Measurements from ENCODE around the gene CACNA1I.
A peak's percentile ranks its signal among the peaks of the same experiment; 100 is the strongest.
"Not testable (repeated sequence)": the region's sequence is repeated elsewhere in the genome, so short reads cannot be mapped to it uniquely, and the experiment has no call there.

Gene CACNA1I

DNA sequence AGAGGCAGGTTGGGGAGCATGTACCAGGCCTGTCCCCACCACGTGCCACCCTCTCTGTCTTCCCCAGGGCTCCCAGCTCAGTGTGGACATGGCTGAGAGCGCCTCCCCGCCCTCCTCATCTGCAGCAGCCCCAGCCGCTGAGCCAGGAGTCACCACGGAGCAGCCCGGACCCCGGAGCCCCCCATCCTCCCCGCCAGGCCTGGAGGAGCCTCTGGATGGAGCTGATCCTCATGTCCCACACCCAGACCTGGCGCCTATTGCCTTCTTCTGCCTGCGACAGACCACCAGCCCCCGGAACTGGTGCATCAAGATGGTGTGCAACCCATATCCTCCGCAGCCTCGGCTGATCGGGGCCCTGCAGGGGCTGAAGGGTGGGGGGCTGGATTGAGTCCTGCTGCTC is at the start of gene CACNA1I:
TSS of gene CACNA1I (plus strand) at position 89 of the 400 bp plus-strand sequence. CDS start at position 89, 0 bp downstream.
- DNase-seq = no peak

DNA sequence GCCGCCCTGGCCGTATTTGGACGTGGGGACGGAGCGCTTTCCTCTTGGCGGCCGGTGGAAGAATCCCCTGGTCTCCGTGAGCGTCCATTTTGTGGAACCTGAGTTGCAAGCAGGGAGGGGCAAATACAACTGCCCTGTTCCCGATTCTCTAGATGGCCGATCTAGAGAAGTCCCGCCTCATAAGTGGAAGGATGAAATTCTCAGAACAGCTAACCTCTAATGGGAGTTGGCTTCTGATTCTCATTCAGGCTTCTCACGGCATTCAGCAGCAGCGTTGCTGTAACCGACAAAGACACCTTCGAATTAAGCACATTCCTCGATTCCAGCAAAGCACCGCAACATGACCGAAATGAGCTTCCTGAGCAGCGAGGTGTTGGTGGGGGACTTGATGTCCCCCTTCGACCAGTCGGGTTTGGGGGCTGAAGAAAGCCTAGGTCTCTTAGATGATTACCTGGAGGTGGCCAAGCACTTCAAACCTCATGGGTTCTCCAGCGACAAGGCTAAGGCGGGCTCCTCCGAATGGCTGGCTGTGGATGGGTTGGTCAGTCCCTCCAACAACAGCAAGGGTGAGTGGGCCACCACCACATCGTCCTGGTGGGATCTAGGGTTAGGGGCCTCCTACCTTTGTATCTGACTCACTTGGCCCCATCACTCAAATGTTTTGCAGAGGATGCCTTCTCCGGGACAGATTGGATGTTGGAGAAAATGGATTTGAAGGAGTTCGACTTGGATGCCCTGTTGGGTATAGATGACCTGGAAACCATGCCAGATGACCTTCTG is 49.3 kb upstream of the CACNA1I start:
- DNase-seq = not testable (repeated sequence)

DNA sequence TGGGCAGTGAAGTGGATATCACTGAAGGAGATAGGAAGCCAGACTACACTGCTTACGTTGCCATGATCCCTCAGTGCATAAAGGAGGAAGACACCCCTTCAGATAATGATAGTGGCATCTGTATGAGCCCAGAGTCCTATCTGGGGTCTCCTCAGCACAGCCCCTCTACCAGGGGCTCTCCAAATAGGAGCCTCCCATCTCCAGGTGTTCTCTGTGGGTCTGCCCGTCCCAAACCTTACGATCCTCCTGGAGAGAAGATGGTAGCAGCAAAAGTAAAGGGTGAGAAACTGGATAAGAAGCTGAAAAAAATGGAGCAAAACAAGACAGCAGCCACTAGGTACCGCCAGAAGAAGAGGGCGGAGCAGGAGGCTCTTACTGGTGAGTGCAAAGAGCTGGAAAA is 48.5 kb upstream of the CACNA1I start:
- DNase-seq = not testable (repeated sequence)

DNA sequence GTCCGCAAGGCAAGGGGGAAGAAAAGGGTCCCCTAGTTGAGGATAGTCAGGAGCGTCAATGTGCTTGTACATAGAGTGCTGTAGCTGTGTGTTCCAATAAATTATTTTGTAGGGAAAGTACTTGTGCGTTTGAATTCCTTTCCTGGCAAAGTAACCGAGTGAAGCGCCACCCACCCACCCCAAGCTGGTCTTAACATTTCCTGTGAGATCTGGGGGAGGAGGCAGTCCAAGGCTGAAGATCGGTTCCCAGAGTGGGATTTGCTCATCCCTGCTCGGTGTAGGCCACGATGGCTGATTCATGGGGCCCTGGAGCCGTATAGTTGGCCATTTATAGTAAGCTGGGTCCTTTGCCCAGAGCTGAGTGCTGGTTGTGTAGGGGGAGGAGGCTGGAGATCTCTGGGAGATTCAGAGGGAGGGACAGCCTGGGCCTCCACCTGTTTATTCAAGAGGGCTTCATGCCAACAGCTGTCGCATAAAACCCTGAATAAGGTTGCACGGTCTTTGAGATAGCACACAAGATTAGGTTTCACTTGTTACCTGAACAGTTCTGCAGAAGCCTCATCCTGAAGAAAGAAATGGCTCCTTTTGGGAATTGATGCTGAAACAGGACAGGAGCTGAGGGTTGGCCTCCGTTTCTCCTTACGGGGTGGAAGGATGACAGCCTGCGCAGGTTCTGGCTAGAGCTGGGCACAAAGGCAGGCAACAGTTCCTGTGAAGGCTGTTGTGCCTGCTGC is 47.8 kb upstream of the CACNA1I start:
- DNase-seq = no peak

DNA sequence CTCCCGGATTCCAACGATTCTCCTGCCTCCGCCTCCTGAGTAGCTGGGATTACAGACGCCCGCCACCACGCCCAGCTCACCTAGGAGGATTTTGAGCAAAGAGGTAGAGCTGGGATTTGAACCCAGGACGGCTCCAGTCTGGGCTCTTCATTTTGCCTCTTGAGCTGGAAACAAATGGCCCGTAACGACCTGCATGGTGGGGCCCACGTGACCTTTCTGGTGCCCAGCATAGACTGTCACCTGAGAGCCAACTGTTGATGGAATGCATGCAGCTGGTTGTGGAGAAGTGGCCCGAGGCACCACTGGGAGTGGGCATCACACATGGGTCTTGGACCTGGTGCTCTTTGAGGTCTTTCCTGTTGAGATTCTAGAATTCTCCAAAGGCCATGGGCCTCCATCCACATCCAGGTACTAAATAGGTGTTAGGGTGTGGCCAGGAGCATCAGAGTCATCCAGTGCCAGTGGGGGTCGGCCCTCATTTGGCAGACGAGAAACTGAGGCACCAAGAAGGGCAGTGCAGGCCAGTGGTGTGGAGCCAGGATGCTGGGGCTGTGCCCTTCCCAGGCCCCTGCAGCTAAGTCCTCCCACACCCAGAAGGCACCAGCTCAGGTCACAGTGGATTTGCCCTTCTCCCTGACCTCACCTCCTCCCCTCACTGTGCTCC is 46.3 kb upstream of the CACNA1I start:
- no peak for DNase-seq

DNA sequence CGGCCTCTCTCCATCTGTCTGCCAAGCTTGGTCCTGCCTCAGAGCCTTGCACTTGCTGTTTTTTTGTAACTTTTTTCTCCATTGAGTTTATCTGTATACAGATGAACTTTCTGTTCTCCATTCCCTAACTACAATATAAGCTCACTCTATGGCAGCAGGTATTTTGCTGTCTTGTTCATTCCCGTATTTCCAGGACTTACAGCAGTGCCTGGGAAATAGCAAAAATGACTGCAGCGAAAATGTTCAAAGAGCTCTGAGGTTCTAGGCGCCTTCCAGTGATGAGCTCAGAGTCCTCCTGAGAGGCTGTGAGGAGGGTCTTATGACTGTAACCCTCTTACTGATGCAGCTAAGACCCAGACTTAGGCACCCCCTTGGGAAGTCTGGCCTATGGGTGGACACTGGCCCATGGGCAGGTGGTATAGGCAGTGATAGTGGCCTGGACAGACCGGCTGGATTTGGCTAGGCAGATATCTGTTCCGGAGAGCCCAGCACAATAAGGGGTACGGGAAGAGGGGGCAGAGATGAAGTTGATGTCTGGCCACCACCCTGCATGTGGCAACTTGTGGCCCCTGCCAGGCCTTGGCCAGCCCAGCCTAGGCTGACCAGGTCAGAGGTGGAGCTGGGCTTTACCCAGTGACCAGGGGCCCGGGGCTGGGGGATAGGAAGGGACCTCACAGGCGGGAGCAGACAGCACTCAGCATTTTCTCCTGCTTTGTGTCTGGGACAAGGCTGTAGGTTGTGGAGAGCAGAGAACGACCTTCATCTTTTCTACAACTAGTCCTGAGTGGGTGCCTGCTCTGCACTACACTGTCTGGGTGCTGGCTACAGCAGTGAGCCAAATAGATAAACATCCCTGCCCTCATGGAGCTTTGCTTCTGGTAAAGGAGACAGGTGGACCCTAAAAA is 45.5 kb upstream of the CACNA1I start:
- DNase-seq = no peak

DNA sequence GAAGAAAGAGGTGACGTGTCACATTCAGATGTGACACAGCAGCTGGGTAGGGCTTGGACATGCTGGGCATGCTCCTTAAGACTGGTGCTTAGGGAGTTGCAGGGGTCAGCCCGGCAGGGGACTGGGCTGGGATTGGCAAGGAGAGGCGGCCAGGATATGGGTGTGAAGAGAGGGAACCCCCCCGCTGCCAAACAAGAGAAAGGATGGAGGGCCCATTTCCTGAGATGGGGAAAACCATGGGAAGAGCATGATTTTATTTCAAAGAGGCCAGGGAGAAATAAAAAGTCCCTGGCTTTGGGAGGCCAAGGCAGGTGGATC is 44.9 kb upstream of the CACNA1I start:
- DNase-seq = no peak

DNA sequence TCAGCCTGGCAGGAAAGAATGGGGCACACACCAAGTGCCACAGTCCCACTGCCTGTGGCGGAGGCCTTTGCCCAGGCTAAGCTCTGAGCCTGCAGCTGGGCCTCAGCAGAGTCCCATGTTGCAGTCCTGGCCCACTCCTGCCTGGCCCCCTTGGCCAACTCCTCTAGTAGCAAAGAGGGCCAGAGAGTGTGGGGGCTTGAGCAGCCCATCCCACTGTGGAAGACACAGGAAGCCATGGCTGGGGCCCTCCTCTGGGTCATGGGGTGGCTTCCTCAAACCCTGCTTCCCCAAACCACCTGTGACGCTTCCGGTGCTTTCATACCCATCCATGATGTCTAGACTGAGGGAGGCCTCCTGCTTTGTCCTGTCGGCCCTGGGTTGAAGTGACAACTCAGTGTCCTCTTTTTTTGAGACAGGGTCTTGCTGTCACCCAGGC is 43.8 kb upstream of the CACNA1I start:
- peak; percentile 35 for DNase-seq

DNA sequence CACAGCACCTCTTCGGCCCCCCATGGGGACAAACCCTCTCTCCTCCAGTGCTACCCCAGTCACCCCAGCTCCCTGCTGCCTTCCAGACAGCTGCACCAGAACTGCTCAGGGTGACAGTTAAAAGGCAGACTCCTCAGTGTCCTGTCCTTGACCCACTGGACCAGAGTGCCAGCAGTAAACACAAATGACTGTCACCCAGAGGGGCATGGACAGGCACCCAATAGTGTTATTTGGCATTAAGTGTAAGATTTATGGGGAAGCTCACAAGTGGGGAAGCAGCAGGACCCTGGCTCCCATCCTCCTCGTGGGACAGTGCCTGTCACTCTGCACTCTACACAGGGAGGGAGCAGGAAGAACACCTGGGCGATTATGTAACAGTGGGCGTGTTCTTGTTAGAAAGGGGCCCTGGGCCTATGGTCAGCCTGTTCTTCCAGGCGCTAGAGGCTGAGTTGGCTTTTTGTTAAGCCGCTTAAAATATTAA is 43.0 kb upstream of the CACNA1I start:
- no peak for DNase-seq

DNA sequence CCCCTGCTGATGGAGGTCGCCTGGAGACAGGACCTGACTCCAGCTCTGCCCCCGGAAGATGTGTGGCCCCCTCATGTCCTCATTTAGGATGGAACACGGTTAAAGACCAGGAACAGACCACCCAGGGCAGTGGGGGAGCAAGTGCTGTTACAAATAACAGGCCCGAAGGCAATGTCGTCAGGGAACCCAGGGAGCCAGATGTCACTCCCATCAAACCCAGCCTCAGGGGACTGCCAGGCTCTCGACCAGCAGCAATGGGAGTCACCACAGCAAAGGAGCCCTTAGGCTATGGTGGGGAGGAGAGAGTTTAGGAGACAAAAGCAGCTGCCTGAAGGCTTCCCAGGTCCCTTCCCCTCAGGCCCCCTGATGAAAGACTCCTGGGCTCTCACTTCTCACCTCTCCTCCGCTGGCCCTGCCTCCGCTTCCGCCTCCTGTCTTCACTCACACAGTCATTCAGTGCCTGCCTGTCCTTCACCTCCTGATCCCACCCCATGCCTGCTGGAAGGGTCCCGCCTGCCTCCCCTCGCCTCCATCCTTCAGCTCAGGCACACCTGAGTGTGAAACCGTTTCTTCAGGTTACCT is 42.4 kb upstream of the CACNA1I start:
- no peak for DNase-seq

DNA sequence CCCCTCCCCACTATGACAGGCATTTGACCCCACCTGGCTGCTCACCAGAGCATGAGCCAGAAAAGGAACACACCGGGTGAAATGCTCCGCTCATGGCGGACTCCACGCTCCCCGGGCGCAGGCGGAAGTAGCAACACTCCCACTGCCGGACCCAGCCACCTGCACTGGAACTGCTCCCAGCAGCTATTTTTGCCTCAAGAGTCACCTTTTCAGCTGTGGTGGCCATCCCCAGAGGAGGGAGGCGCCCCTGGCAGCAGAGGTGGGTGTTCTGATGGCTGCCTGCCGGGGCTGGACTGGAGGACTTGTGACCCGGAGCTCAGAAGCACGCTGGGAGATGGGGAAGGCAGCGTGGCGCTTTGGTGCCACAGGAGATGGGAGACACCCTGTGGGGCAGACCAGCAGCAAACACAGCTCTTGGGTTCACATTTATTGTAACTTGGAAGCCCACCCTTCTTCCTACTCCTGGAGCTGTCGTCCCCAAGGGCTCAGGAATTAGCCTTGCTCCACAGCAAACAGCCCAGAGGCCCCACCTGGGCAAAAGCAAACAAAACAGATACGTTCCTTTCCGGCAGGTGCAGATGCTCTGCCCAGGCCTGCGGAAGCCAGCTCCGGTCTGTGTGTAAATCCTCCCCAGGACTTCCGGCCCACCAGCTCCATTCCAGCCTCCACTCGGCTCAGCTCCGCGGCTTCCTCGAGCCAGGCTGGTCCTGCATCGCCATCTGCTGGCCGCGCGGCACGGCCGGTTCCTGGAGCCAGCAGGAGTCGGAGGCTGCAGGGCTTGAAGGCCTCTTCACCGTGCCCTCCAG is 41.7 kb upstream of the CACNA1I start:
- peak; percentile 47 for DNase-seq

DNA sequence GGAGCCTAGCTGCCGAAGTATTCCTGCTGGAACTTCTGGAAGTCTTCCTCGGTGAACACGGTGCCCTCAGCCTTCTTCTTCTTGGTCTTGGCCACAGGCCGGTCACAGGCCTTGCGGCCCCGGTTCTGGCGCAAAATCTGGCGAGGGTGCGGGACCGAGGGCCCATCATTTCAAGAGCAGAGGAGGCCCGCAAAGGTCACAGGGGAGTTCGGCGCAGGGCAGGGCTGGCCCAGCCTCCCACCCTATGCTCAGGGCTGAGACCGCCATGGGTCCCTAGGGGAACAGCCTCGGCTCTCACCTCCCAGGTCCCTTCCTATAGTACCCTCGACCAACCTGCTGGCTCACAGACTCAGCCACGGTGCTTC is 41.1 kb upstream of the CACNA1I start:
- no peak for DNase-seq

DNA sequence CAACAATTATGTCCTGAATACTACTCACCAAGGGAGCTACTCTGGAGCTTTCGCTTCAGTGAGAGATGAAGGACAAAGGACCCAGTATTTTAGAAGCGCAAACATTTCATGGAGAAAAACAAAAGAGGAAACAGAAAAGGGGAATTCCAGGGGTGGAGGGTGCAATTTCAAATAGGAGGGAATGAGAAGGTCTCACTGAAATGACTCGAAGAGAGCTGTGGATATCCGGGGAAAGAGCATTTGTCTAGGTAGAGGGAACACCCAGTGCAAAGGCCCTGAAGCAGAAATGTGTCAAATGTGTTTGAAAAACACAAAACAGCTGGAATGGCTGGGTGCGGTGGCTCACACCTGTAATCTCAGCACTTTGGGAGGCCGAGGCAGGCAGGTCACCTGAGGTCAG is 40.4 kb upstream of the CACNA1I start:
- DNase-seq = no peak

DNA sequence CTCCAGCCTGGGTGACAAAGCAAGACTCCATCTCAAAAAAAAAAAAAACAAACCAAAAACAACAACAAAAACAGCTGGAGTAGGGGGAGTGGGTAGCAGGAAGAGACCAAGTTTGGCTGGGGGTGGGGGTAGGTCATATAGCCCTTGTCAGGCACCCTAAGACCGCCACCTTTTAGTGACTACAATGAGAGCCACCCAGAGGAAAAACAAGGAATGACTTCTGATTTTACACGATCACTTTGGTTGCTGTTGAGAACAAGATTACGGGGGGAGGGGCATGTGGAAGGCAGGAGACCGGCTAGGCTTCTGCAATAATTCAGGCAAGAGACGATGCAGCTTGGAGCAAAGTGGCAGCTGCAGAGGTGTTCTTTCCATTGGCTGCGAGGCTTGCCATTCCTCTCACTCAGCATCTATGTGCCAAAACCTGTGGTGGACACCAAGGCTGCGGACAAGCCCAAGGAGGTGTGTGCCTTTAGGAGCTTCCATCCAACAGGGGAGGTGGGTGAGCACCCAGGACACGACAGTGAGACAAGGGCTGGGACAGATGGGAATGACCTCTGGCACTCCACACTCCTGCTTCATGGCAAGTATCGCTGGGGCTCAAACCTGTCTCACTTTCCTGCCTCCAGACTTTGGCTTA is 39.7 kb upstream of the CACNA1I start:
- no peak for DNase-seq

DNA sequence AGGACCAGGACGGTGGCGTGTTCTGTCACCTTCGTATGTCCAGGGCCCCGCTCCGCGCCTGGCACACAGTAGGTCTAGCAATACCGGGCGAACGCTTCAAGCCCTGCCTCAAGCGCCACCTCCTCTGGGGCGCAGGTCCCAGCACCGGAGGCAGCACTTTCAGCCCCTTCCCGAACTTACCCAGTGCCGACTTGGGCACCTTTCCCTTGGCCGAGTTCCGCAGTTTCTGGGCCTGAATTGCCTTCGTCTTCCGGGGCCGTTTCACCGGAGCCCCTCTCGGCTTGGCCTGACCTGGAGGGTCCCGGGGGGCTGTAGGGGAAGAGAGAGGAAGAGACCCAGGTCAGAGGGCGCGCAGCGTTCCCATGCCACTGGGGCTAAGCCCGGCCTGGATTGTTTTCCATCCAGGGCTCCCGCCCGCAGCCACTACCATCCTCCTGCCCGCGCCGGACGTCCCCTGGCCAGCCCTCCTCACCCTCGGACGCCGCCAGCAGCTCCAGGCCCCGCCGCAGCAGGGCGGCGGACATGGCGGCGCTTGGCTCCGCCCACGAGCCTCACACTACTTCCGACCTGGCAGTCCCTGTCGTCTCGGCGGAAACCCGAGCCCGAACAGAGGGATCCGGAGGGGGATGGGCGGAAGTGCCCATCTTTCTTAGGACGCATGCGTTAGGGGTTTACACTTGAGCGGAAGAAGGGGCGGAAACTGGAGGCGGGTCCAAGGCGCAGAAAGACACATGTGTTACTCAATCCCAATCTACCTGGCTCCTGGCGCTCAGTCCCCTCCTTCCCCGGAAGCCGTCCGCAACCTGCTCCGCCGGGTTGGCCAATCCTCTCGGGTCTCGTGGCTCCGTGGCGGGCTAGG is 38.1 kb upstream of the CACNA1I start, which contains the start of gene RPS19BP1:
TSS of gene RPS19BP1 (minus strand) at position 534 of the 859 bp plus-strand sequence. CDS start at position 524, 10 bp downstream.
- DNase-seq = peak; percentile 96

DNA sequence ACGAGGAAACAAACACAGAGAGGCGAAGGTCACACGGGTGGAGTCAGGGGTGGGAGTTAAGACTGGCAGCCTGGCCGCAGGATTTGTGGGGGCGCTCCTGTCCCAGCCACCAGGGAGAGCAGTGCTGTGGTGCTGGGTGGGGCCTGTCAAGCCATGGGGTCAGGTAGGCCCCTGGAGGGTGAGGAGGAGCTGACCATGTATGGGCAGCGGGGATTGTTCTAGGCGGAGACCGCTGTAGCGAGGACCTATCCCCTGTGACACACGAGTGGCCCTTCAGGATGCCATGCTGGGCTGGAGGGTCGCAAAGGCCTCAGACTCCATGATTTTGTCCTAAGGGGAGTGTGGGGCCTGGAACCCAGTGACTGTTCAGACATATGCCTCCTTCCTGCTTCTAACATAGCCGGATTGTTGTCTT is 36.5 kb upstream of the CACNA1I start:
- no peak for DNase-seq

DNA sequence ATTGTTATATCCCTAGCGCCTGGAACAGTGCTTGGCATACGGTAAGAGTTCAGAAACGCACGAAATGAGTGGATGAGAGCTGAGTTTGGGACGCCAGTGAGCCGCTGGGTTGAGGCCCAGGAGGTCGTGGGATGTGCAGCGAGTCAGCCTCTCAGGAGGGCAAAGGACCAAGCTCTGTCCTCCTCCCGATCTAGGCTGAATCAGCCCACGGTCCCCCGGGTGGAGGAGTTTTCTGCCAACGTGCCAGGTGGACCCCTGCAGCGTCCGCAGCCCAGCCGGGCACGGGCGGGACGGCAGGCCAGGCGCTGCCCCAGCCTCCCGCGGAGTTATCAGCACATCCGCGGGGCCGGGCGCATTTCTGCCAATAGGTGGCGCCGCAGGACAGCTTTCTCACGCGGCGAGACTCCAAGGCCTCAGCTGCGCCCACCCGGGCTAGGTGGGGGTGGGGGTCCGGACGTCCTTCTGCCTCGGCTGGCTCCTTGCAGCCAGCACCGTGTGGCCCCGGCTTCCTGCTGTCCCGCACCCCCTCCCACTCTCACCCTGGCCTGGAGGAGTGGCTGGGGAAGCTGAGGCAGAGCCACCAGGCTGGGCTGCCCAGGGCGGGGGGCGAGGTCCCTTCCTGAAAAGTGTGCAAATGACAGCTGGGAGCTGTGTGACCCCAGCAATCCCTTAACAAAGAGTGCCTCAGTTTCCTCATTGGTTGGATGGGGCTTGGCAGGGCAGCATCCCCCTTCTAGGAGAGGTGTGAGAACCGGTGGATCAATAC is 35.8 kb upstream of the CACNA1I start:
- DNase-seq = peak; percentile 61

DNA sequence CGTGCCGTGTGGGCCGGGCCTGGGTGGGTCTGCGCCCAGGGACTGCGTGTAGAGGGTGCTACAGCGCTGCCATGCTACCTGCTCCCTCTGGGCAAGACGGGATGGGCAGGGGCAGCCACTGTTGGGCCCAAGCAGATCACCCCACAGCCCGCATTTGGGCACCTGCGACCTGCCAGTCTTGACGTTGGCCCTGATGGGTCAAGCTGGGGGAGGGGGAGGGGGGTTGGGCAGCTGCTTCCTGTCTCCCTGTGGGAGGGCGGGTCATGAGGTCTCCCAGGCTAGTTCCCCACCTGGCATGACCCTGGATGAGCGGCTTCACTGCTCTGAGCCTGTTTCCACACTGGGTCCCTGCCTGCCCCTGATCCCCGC is 35.2 kb upstream of the CACNA1I start:
- DNase-seq = no peak

DNA sequence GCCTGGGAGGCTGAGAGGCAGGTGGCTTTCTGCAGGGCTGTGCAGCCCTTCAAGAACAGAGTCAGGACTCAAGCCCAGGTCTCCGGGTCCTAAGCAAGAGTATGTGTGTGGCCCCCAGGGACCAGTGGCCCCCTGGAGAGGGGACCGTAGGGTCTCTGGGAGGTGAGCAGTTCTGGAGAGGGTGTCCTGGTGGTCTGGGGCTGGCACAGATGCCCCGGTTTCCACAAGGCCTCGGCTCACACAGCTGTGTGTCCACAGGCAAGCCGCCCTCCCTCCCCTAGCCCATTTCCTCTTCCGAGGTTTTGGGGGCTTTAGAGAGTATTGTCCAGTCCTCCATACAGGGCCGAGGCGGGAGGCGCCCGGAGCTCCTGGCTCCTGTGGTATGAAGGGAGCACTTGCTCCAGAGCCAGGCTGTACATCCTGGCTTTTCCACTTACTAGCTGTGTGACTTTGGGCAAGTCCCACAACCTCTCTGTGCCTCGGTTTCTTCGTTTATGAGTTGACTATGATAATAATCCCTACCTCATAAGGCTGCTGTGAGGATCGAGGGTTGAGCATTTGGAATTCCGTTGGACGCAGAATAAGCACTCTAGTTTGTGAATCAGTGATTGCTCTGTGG is 34.6 kb upstream of the CACNA1I start:
- DNase-seq = no peak
